NOMO-1 (cell line): ENCODE data around the gene DHRSX.
"Not testable (repeated sequence)": the region's sequence is repeated elsewhere in the genome, so short reads cannot be mapped to it uniquely, and the experiment has no call there.

Experiments used
- DNase-seq, 2 experiments: peaks; one replicate each; lab custom pipeline; 2025; ENCODE audit not compliant: unreplicated experiment in 2 of 2; lab: John Stamatoyannopoulos, UW

The DHRSX gene

GRCh38 chrX:2406891-2407518, 93.8 kb downstream of the DHRSX start:
- no peak for DNase-seq

DNA sequence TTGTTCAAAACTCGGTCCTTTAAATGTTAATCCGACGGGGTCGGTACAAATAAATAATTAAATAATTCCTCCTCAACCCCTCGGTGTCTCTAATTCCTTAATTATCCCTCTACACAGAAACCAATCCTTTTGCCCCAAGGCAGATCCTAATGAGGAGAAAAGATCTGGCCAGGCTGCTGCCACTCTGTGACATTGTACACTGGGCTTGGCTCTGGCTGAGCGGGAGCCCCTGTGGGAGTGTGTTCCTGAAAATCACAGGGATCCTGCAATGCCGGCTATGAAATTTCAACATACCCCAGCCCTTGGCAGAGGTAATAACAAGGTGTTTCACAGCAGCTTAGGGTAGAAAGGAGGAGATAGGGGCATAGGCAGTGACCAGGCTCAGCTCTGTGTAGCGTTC, 96.0 kb downstream of the DHRSX start:
- no peak for DNase-seq

GRCh38 chrX:2402361-2402690, 98.5 kb downstream of the DHRSX start:
- DNase-seq, result no peak

DNA sequence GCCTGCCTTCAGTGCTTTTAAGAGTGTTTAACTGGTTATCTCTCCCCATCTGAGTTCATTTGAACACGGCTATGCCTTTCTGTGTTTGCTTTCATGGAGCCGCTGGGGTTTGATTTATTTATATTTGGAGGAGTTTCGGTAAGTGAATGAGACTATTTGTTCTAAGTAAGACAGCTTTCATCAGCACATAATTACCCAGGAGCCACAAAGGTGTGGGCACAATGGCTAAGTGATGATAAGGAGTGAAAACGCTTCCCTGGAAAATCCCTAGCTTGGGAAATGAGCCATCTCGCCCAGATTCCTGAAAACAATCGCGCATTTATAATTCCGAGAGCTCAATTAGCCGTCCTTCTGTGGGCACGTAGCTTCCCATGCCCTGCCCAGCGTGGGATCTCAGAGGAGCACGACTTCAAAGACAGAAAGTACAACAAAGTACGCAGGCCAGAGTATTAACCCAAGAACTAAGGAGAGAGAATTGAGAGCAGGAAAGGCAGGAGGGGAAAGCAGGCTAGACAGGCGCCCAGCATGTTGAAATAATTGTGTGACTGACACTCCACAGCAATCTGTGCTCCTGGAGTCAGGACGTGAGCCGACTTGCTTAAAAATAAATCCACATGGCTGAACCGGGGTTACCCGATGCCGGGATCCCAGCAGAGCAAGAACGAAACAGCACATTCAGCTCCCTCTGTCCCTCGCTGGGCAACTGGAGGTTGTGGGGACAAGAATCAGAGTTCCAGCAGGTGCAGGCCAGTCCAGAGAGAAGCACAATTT, 99.0 kb downstream of the DHRSX start:
- DNase-seq, result no peak

DNA sequence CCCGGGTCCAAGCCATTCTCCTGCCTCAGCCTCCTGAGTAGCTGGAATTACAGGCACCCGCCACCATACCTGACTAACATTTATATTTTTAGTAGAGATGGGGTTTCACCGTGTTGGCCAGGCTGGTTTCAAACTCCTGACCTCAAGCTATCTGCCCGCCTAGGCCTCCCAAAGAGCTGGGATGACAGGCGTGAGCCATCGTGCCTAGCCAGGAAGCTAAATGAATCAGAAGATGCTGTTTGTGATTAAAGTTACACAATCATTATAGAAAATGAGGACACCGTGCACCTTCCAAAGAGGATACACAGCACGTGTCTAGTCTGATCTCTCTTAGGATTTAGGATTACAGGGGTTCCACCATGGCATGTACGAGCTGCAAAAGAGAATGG, 99.6 kb downstream of the DHRSX start:
- DNase-seq, result no peak

GRCh38 chrX:2398064-2398656, 102.6 kb downstream of the DHRSX start:
- no peak for DNase-seq

DNA sequence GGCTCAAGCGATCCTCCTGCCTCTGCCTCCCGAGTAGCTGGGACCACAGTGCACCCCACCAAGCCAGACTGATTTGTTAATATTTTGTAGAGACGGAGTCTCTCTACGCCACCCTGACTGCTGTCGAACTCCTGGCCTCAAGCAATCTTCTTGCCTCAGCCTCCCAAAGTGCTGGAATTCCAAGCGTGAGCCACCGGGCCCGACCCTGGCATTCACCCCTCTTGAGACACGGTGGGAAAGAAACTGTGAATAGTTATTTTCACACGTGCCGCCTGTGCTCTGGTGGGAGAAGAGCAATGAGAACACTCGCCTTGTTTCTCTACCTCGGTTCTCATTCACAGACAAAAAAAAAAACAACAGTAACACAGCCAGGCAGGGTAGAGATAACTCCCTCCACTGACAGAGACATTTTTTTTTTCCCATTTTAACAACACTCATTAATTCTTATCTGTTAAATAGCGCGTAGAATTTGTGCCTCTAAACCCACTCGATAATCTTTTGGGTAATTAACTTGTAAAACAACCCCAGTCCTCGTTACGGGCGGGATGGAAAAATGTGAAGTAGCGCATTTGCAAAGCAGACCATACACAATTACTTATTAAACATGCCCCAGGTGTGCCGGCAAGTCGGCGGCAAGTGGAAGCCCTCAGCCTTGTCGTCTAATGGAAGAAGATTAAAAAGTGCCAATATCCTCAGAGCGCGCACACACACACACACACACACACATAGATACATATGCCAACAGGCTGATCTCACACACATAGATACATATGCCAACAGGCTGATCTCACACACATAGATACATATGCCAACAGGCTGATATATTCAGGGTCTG, 103.3 kb downstream of the DHRSX start:
- DNase-seq, result no peak

- DNase-seq, result no peak
Measured at GRCh38 chrX:2395261-2395992, 105.3 kb downstream of the DHRSX start.

GRCh38 chrX:2391869-2392606, 108.7 kb downstream of the DHRSX start:
- DNase-seq, result no peak

DNA sequence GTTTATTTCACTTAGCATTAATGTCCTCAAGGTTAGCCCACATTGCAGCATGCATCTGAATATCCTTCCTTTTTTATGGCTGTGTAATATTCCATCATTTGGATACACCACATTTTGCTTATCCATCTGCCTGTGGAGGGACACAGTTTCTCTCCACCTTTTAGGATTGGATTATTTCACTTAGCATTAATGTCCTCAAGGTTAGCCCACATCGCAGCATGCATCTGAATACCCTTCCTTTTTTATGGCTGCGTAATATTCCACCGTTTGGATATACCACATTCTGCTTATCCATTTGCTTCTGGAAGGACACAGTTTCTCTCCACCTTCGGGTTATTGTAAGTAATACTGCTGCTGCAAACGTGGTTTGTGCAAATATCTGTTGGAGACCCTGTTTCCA, 110.0 kb downstream of the DHRSX start:
- DNase-seq, result no peak

DNA sequence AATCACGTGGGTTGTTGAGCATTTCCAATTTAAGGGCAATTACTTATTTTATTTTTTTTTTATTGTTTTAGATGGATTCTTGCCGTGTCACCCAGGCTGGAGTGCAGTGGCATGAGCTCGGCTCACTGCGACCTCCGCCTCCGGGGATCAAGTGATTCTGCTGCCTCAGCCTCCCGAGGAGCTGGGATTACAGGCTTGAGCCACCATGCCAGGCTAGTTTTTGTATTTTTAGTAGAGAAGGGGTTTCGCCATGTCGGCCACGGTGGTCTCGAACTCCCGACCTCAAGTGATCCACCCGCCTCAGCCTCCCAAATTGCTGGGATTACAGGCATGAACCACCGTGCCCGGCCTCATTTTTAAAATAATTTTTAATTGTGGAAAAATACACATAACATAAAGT, 111.0 kb downstream of the DHRSX start:
- not testable (repeated sequence) for DNase-seq

DNA sequence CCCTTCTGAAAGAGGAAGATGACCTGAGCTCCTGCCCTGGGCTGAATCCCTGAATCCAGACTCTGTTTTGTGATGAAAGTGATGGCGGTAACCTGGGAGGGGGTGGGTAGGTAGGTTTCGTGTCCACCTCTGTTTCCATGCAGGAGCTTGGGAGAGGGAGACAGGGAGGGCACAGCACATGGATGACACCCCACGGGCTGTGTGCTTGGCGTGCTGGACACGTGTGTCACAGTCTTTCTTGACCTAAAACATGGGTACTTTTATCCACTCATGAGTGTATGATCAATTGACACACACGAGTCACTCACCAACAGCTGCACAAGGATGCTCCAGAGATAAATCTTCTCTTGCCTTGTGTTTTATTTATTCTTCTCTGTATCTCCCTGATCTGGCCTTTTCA, 111.5 kb downstream of the DHRSX start:
- no peak for DNase-seq

GRCh38 chrX:2388669-2389068, 112.1 kb downstream of the DHRSX start:
- DNase-seq, result no peak

DNA sequence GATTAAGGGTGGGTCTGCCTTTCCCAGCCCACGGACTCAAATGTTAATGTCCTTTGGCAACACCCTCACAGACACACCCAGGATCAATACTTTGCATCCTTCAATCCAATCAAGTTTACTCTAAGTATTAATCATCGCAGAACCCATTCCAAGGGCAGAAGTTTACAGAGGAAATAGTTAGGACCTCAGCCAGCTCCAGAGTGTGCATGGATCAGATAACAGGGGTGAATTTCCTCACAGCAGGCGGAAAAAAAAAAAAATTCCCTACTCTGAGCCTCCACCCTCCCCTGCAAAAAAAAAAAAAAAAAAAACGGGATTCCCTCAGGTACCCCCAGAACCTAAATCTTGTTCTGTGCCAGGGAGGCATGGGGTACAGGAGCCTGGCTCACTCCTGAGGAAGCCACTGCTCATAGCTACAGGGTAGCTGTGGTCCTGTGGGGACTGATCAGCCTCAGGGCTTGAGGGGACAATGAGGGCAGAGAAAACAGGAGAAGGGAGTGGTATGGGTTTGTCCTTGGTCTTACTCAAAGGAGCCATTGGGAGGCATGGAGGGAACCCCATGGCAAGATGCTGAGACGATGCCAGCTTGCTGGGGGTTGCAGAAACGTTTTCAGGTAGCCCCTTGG, 113.0 kb downstream of the DHRSX start:
- no peak for DNase-seq

GRCh38 chrX:2385224-2385623, 115.6 kb downstream of the DHRSX start:
- DNase-seq, result no peak

DNA sequence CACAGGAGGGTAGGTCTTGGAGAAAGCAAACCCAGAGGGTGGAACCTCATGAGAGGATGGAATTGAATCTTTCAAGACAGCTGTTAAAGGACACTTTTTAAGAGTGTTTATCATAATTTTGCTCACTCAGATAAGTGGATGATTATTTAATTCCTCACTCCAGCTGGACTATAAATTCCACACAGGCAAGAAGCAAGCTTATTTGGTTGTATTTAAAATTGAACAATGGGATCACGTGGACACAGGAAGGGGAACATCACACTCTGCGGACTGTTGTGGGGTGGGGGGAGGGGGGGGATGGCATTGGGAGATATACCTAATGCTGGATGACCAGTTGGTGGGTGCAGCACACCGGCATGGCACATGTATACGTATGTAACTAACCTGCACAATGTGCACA, 116.3 kb downstream of the DHRSX start:
- no peak for DNase-seq

- no peak for DNase-seq
Measured at GRCh38 chrX:2383735-2384134, 117.0 kb downstream of the DHRSX start.

GRCh38 chrX:2383144-2383543, 117.6 kb downstream of the DHRSX start:
- DNase-seq, result no peak

GRCh38 chrX:2382433-2383048, 118.2 kb downstream of the DHRSX start:
- not testable (repeated sequence) for DNase-seq
